GM18499 (cell line): Measurements from ENCODE around the gene ZNF331.

ENCODE experiments used
- ATAC-seq: cut with Tn5 transposase; IDR thresholded peaks from one replicate; pipeline ENCODE4 v1.9.1; 2021; ENCODE audit warnings: moderate number of reproducible peaks; ENCODE audit not compliant: insufficient read depth, unreplicated experiment

ZNF331 gene

DNA sequence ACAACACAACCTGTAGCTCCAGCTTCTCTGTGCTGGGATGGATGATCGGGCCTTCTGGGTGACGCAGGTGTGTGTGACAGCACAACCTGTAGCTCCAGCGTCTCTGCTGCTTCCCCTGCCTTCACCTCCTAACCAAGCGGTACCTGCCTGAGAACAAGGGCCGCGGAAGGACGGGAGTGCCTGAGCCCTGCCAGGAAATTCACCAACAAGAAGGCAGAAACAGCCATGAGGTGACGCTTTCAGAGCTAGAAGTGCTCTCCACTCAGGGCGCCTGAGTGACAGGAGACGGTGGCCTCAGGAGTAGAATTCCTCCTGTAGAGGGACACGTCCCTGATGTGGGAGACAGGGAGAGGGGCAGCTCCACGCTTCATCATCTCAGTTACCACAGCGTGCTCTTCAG, 17.4 kb downstream of the ZNF331 start:
- no peak for ATAC-seq

DNA sequence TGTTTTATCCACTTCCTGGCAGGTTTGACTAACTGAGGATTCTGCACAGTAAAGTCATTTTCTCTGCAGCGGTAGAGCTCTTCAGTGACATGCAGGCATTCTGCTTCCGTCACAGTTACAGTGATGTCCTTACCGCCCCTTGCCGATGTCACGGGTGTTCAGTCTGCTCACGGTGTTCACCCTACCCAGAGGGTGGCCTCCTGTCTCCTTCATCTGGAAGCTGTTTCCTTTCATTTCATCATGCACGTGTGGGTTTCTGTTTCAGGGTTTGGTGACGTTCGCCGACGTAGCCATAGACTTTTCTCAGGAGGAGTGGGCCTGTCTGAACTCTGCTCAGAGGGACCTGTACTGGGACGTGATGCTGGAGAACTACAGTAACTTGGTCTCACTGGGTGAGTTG, 33.4 kb downstream of the ZNF331 start:
- no peak for ATAC-seq

DNA sequence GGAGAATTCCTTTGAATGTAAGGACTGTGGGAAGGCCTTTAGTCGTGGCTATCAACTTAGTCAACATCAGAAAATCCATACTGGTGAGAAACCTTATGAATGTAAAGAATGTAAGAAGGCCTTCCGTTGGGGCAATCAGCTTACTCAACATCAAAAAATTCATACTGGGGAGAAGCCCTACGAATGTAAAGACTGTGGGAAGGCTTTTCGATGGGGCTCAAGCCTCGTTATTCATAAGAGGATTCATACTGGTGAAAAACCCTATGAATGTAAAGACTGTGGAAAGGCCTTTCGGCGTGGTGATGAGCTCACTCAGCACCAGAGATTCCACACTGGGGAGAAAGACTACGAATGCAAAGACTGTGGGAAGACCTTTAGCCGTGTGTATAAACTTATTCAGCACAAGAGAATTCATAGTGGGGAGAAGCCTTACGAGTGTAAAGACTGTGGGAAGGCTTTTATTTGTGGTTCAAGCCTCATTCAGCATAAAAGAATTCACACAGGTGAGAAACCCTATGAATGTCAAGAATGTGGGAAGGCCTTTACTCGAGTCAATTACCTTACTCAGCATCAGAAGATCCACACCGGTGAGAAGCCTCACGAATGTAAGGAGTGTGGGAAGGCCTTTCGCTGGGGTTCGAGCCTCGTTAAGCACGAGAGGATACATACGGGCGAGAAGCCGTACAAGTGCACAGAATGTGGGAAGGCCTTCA, 39.2 kb downstream of the ZNF331 start:
- no peak for ATAC-seq

DNA sequence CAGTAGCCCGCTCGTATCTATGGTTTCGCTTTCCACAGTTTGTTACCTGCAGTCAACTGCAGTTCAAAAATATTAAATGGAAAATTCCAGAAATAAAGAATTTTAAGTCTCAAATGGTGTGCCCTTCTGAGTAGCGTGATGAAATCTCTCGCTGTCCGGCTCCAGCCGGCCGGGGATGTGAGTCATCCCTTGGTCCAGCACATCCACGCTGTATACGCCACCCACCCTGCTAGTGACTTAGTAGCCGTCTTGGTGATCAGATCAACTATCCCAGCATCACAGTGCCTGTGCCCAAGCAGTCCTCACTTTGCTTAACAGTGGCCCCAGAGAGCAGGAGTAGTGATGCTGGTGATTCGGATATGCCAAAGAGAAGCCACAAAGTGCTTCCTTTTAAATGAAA, 40.0 kb downstream of the ZNF331 start:
- ATAC-seq: no peak

DNA sequence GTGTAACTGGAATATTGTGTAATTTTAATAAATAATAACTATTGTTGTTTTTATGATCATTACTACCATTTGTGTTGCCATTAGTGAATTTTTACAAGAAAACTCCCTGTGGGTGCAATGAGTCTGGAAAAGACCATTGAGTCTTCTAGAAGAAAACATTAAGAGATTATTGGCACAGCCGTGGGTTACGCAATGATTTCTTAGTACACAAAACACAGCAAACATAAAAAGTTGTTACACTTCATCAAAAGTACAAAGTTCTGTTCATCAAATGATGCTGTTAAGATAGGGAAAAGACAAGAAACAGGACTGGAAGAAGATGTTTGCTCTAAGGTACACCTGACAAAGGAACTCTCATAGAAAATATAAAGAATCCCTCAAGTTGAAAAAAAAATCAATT, 41.6 kb downstream of the ZNF331 start:
- ATAC-seq: no peak

DNA sequence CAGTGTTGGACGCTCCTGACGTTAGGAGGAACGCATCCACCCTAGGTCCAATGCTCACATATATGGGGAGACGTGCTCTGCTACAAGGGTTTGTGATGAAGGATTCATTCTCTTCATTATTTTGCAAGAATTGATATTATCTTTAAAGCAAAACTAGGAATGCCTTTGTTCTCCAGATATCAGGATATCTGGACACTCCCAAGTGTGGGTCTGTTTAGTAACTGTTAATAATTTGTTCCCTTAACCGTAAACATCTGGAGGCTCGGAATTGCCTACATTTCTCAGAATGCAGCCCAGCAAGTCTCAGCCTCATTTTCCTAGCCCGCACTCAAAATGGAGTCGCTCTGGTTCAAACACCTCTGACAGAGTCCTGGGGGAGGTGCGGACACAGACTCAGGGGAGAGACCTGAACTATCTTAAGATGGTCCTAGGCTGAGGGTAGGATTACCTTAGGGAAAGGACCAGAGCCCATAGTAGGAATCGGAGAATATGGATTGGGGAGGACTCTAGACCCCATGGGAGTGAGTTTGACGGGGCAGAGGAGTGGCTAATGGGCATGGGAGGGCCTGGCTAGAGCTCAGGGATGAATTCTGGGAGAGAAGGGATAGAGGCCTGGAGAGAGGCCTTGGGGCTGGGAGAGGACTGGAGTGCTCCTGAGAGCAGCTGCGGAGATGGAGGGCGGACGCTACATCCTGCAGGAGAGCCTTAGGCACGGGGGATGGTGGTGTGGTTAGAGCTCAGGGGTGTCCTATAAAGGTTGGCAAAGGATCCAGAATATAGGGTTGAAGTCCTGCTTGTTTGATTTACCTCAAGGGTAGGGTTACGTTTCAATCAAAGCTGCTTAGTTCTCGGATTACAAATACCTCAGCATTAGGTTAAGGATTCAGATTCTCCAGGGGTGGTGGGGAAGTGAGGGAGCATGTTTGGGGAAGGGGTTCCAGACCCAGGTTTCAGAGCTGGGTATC, 43.2 kb downstream of the ZNF331 start:
- no peak for ATAC-seq

DNA sequence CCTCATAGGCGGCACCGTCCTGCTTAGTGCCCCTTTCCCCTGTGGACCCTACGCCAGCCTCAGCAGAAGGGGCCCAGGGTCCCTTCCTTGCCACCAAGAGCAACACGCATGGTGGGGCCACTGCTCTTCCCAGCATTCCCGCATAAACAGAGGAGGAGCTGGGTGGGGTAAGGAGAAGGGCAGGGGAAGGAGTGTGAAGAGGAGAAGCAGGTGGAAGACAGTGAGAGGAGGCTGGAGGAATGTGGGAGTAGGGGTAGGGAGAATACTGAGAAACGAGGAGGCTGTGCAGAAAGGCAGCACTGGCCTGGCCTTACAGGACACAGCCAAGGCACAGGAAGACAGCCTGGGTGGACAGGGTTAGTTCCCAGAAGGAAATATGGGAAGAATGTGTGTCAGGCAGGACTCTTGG, 43.9 kb downstream of the ZNF331 start:
- ATAC-seq: no peak

DNA sequence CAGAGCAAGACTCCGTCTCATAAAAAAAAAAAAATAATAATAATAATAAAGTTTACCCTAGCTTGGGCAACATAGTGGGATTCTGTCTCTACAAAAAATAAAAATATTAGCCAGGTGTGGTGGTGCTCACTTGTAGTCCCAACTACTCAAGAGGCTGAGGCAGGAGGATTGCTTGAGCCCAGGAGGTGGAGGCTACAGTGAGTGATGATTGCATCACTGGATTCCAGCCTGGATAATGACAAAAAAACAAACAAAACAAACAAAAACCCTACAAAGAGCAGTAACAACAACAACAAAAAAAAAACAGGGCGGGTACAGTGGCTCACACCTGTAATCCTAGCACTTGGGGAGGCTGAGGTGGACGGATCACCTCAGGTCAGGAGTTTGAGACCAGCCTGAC, 45.2 kb downstream of the ZNF331 start:
- ATAC-seq: no peak

DNA sequence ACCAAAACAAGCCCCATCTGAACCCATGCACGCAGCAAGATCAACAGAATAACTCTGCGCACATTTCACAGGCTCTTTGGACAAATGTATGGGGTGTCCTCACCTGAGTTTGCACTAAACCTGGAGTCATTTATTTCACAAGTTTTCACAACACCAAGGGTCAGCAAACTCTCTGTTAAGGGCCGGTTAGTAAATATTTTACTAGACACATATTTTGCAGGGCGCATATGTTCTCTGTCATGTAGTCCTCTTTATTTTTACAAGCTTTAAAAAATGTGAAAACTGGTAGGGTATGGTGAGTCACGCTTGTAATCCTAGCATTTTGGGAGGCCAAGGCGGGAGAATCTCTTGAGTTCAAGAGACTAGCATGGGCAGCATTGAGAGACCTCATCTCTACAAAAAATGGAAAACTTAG, 48.3 kb downstream of the ZNF331 start:
- no peak for ATAC-seq

DNA sequence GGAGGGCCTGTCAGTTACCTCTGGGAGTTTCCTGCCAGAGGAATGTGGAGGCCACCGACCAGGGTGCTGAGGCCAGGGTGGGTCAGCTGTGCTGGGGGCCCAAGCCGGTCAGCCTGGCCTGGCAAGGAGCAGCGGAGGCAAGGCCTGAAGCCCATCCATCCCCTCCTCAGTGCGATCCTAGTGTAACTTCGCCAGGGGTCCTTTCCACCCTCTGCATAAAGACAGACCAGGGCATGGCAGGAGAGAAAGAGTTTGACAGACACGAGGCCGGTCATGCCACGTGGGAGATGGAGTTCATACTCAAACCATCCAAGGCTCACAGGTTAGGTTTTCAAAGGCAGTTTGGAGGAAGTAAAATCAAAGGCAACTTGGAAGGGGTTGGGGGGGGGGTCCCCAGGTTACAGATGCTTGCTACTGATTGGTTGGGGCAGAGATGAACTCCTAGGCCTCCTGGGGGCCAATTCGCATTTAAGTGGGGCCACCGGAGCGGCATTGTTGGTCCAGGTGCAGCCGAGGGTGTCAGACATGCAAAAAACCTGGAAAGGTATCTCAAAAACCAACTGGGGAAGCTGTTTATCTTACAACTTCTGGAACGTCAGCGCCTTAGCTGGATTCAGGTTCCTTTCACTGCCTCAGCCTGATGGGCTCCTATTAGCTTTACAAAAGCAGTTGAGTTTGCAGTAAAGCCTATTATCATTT, 57.0 kb downstream of the ZNF331 start:
- ATAC-seq: no peak

DNA sequence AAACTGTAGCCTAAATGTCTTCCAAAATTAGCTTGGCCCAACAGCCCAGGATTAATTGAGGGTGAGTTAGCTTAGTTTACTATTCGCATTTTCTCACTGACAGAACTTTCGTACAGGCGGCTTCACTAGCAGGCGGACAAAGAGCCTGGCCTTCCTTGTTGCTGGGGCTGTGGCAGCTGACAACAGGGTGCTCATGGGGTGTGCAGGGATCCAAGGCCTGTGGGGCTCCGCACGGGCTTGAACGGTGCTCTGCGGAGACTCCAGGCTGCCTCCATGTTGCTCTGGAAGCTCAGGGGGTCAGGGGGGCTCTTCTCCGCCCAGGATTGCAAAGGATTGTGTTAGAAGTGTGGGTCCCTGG, 57.5 kb downstream of the ZNF331 start:
- ATAC-seq: no peak

DNA sequence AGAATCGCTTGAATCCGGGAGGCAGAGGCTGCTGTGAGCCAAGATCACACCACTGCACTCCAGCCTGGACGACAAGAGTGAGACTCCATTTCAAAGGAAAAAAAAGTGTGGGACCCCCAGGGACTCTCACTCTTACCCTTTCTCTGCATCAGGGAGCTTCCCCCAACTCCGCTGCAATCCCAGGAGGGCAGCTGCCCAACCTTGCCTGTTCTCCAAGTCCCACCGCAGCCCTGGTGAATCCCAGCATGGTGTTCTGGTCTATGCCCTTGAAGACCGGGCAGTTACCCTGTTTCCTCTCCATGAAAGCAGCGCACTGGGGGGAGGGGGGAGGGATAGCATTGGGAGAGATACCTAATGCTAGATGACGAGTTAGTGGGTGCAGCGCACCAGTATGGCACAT, 58.1 kb downstream of the ZNF331 start:
- ATAC-seq: no peak

DNA sequence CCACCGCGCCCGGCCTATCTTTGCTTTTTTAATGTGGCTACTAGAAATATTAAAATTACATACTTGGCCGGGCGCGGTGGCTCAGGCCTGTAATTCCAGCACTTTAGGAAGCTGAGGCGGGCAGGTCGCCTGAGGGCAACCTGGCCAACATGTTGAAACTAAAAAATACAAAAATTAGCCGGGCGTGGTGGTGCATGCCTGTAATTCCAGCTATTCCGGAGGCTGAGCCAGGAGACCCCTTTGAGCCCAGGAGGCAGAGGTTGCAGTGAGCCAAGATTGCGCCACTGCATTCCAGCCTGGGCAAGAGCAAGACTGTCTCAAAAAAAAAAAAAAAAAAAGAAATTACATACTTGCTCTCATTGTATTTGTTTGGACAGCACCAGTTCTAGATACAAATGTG, 59.1 kb downstream of the ZNF331 start:
- no peak for ATAC-seq

DNA sequence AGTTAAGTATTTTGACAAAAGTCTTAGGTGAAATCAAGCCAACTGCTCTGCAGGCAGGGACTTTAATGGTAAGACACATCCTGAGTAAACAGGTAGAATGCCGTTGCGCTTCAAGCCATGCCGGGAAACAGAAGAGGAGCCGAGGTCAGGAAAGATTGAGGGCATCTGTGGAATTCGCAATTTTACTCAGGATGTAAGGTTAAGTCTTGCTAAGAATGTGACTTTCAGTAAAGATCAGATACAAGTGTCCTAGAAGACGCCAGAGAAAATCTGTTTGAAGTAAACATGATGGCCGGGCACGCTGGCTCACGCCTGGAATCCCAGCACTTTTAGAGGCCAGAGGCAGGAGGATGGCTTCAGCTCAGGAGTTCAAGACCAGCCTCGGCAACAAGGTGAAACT, 60.4 kb downstream of the ZNF331 start:
- no peak for ATAC-seq

DNA sequence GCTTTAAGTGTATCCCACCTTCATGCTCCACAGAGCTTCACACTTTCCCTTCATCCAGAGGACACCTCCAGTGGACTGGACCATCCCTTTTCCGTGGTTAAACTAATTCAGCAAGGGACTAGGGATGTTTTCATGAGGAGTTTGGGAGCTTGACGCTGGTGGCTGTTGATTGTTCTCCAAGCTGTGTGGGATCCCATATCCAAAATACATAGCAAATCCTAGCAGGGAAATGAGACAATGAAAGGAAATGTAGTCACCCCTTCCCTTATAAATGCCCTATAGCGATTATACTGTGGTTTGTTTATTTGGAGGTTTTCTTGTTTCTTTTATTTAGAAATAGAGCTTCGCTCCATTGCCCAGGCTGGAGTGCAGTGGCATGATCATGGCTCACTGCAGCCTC, 62.3 kb downstream of the ZNF331 start:
- ATAC-seq: no peak

DNA sequence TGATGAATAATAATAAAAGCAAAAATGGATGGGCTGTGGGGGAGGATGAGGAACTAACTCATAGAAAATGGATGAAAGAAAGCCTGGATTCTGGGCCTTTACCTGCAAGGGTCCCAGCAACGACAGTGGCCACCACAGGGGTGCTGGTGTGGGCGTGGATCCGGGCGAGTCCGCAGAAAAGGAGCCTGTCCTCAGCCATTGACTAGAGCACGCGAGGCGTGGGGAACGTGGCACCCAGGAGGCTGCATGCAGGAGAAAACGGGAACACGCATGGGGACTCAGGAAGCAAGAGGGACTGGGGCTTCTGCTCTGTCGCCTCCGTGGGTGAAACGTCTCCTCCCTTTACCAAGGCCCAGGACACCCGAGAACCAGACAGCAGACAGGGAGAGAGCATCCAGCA, 68.1 kb downstream of the ZNF331 start:
- ATAC-seq: no peak

DNA sequence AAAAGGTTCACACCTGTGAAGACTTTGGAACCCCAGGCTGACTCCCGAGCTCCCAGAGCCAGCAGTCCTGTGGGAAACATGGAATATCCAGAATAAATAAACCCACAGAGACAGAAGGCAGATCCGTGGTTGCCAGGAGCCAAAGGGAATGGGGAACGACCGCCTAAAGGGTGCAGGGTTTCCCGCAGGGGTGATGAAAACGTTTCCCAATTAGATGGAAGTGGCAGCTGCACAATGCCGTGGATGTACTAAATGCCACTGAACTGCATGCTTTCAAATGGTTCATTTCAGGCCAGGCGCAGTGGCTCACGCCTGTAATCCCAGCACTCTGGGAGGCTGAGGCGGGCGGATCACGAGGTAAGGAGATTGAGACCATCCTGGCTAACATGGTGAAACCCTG, 70.4 kb downstream of the ZNF331 start:
- ATAC-seq: no peak

DNA sequence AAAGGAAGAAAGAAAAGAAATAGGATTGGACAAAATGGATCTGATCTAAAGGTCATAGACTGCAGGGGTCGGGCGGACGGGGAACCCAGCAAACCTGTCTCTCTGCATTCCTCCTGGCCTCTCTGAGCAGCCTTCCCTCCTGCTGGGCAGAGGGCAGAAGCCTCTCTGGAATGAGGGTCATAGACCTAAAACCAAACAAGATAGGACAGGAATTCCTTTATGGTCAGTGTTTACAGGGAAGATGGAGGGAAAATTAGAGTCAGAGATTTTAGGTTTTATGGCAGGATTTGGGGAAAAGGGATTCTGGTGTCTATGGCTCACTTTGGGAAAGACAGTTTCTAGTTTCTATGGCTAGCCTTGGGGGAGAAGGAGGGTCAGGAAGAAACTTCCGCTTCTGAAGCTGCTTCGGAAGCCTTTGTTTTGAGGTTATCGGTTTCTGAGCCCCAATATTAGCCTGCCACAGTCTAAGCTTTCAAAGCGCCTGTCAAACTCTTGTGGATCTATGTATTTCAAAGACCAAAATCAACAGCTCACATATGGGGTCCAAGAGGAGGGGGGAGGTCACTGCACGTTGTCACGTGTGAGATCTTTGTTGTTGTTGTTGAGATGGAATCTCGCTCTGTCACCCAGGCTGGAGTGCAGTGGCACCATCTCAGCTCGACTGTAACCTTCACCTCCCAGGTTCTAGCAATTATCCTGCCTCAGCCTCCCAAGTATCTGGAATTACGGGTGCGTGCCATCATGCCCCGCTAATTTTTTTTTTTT, 75.0 kb downstream of the ZNF331 start:
- ATAC-seq: no peak

DNA sequence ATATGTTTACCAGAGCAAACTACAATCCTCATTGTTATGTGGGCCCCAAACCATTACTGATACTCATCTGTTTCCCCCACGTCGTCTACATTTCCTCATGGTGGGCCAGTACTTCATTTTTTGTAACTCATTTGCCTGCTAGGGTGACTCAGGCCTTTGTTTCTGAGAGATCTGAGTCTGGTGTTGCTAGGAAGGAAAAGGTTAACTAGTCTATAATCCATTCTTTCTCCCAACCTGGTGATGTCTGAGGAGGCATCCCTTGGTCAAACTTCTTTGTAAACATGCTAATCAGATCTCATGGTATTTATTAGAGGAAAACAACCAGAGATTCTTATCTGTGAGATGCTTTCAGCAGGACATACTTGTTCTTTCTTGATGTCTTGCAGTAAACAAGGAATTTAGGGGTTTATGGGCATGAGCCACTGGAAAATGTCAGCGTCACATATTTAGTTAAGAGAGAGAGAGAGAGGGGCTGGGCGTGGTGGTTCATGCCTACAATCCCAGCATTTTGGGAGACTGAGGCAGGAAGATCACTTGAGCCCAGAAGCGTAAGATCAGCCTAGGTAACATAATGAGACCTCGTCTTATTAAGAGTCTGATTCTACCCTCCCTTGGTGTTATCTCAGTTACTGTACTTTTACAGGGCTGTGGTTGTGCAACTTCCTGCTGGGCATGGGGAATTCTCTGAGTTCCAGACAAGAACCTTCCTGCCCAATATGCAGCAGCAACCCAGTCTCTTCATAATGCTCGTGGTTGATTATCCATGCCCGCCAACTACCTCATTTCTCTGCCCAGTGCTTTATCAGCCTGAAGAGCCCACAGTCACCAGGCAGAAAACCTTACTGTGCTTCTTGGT, 84.2 kb downstream of the ZNF331 start:
- no peak for ATAC-seq
